ENCODE measurements around the gene PSMA7. TPM values are rescaled to one million over a fixed set of nuclear protein-coding genes. Genes with fewer than 3 reads are reported as not detected.

PSMA7 gene
- total RNA-seq, 2 donors from 2014 or later: 174 to 176 TPM

DNA sequence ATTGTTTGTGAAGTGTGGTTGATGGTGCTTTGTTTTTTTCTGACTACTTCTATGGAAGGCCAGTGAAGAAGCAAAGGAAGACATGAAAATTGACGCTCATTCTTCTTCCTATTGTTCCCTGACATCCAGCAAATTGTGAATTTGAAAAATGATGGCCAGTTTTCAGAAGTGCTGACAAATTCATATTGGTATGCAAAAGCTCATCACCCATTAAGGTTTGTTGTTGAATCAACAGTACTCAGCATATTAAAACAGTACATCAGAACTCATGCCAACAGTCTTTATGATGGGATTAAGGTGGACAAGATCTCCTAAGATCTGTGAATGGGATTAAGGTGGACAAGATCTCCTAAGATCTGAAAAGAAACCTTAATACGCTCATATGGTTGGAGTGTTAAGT, 38.6 kb upstream of the PSMA7 start:
- Histone ChIP-seq H3K4me3 (no peak overlapping the region), H3K36me3 (replicated peaks in 1 of 2; ENCODE audit: insufficient read depth in 1 of 2, low read depth in 2 of 2) (no peaks in the 10 kb centered on the region), H3K9me3 (no peaks in the 10 kb centered on the region), H3K27ac (peak overlapping the region in 2 of 4 donors; percentile 93 to 94), H3K27me3 (no peaks in the 10 kb centered on the region), H3K4me1 (peaks cover 22% of the 10 kb centered on the region)
- TF ChIP-seq POLR2A (IDR thresholded peaks at IDR 0.05) (no peak), CTCF (IDR thresholded peaks at IDR 0.05) (no peak)
- ATAC-seq (no peak), DNase-seq (no peak)
- intact Hi-C loops (cut with DNase I): no loop called here
- WGBS, 2 donors: 94% methylated on average over 2 of the region's 2 CpGs

DNA sequence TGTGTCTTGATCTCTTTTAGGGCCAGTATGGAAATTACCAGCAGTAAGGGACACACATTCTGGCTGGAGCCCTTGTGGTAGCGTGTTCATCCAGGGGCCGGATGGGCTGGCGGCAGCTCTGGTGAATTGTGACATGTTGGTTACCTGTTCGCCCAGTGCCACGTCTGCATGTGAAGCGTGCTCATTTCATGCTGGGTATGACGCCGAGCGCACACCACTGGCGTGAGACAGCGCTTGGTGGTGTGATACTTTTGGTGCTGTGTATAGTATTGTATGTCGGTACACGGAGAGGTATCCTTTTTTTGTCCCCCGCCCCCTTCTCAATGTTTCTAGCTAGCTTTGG, 35.9 kb upstream of the PSMA7 start:
- H3K4me1 ChIP-seq: peaks cover 17% of the 10 kb centered on the region
- no peak overlapping the region for H3K27ac ChIP-seq
- DNase-seq (no peak), ATAC-seq (no peak)
- H3K27me3 ChIP-seq: no peaks in the 10 kb centered on the region
- H3K4me3 ChIP-seq: no peak overlapping the region
- H3K36me3 ChIP-seq (replicated peaks in 1 of 2; ENCODE audit: insufficient read depth in 1 of 2, low read depth in 2 of 2): peaks cover 0 to 7% of the 10 kb centered on the region in 2 donors
- WGBS, 2 donors: 93 to 100% methylated on average over 2 to 14 of the region's 14 CpGs
- no peaks in the 10 kb centered on the region for H3K9me3 ChIP-seq
- intact Hi-C loops (cut with DNase I): no loop called here
- TF ChIP-seq POLR2A (IDR thresholded peaks at IDR 0.05) (no peak), CTCF (IDR thresholded peaks at IDR 0.05) (no peak)

DNA sequence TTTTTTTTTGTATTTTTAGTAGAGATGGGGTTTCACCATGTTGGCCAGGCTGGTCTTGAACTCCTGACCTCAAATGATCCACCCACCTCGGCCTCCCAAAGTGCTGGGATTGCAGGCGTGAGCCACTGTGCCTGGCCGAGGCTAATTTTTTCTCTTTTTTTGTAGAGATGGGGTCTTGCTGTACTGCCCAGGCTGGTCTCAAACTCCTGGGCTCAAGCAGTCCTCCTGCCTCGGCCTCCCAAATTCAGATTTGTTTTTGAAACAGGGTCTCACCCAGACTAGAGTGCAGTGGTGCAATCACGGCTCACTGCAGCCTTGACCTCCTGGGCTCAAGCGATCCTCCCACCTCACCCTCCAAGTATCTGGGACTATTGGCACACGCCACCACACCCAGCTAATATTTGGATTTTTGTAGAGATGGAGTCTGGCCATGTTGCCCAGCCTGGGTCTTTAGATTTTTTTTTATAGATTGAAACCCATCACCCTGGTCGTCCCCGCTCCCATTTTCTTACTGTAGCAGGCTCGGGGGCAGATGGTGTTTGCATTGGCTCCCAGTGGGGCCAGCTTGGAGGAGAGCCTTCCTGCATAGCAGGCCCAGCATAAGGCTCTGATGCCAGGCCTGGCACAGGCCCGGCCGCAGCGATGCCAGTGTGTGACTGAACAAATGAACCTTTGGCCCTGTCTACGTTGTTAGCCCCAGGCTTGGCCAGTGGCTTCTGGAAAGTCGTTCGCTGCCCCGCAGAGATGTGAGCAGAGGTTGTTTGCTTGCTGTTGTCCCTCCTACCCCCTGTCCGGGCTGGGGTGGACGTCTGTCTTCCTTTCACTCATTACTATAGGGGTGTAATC, 35.3 kb upstream of the PSMA7 start:
- ATAC-seq: no peak
- H3K27ac ChIP-seq: no peak overlapping the region
- no peak for TF ChIP-seq CTCF (IDR thresholded peaks at IDR 0.05)
- DNase-seq: no peak
- peaks cover 0 to 9% of the 10 kb centered on the region in 2 donors for H3K36me3 ChIP-seq (replicated peaks in 1 of 2; ENCODE audit: insufficient read depth in 1 of 2, low read depth in 2 of 2)
- H3K9me3 ChIP-seq: no peaks in the 10 kb centered on the region
- H3K4me3 ChIP-seq: no peak overlapping the region
- intact Hi-C loops (cut with DNase I): no loop called here
- no peaks in the 10 kb centered on the region for H3K27me3 ChIP-seq
- 80 to 90% methylated on average over 11 to 19 of the region's 19 CpGs for whole genome bisulfite sequencing, 2 donors
- H3K4me1 ChIP-seq: peaks cover 11% of the 10 kb centered on the region

DNA sequence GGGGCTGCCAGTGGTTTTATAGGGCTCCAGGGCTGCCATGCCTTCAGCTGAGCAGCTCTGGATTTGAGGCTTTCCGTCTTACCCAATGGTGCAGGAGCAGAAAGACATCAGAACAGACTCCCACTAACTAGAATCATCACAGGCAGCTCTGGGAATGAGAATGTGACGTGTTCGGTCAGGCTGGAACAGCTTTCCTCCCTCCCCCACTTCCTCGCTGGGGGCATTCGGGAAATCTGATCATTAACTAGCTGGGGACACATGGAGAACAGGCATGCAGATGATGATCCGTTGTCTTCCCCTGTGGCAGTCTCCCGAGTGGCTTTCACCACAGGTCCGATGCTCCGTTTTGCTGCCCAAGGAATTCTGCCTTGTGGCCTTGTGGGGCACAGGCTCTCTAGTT, 34.1 kb upstream of the PSMA7 start:
- no peak overlapping the region for H3K4me3 ChIP-seq
- peaks cover 6% of the 10 kb centered on the region for H3K4me1 ChIP-seq
- intact Hi-C loops (cut with DNase I): no loop called here
- no peaks in the 10 kb centered on the region for H3K27me3 ChIP-seq
- H3K9me3 ChIP-seq: no peaks in the 10 kb centered on the region
- TF ChIP-seq POLR2A (IDR thresholded peaks at IDR 0.05): no peak
- TF ChIP-seq CTCF (IDR thresholded peaks at IDR 0.05): no peak
- H3K36me3 ChIP-seq (replicated peaks in 1 of 2; ENCODE audit: insufficient read depth in 1 of 2, low read depth in 2 of 2): peaks cover 0 to 9% of the 10 kb centered on the region in 2 donors
- DNase-seq: no peak
- no peak overlapping the region for H3K27ac ChIP-seq
- ATAC-seq: no peak
- 91 to 92% methylated on average over 9 of the region's 9 CpGs for WGBS, 2 donors

GRCh38 chr20:62176866-62177265, 33.7 kb upstream of the PSMA7 start:
- intact Hi-C loops (cut with DNase I): no loop called here
- H3K9me3 ChIP-seq: no peaks in the 10 kb centered on the region
- no peaks in the 10 kb centered on the region for H3K27me3 ChIP-seq
- DNase-seq: no peak
- 86 to 89% methylated on average over 15 of the region's 15 CpGs for WGBS, 2 donors
- no peak for ATAC-seq
- H3K36me3 ChIP-seq (replicated peaks in 1 of 2; ENCODE audit: insufficient read depth in 1 of 2, low read depth in 2 of 2): peaks cover 0 to 9% of the 10 kb centered on the region in 2 donors
- H3K4me1 ChIP-seq: peaks cover 2% of the 10 kb centered on the region
- TF ChIP-seq CTCF (IDR thresholded peaks at IDR 0.05): no peak
- TF ChIP-seq POLR2A (IDR thresholded peaks at IDR 0.05): no peak
- no peak overlapping the region for H3K4me3 ChIP-seq
- H3K27ac ChIP-seq: no peak overlapping the region

Data from body of pancreas (tissue), 4 donors.